ENCODE results near the gene ATP1A2. TPM values are rescaled to one million over a fixed set of nuclear protein-coding genes. Genes with fewer than 3 reads are reported as not detected.

ATP1A2 gene
- total and polyA plus RNA-seq, 2 donors (not counting 1 experiment from before 2014, with no cell fraction given) = not detected

- H3K27ac ChIP-seq (ENCODE audit: low read length in 2 of 2) = no peak overlapping the region
- CTCF ChIA-PET = interaction anchor here (0.9 kb wide), 1 partner anchor 62 kb away, joined by 3 read pairs; no protein-coding TSS in a partner anchor
- POLR2A ChIA-PET = interaction anchor here (0.7 kb wide), 1 partner anchor 229 kb away, joined by 4 read pairs; no protein-coding TSS in a partner anchor
These were observed 32.6 kb downstream of the ATP1A2 start for GRCh38 chr1:160148121-160148520.

GRCh38 chr1:160149233-160149632 lies 33.7 kb downstream of the ATP1A2 start:
- TF ChIP-seq CTCF (IDR thresholded peaks at IDR 0.05) (no peak), EZH2 (IDR thresholded peaks at IDR 0.05; ENCODE audit: borderline replicate concordance, insufficient read depth, low read depth, low read length, poor library complexity, severe bottlenecking) (no peak)
- ATAC-seq (ENCODE audit: low read depth) (no peak), DNase-seq (no peak)
- H3K9ac ChIP-seq (ENCODE audit: low read length) = no peak overlapping the region
- no peaks in the 10 kb centered on the region for H3K27me3 ChIP-seq (replicated peaks in 1 of 4; ENCODE audit: control extremely low read depth in 1 of 4, control insufficient read depth in 3 of 4, insufficient read depth in 4 of 4, low read length in 3 of 4)
- H2AFZ ChIP-seq (ENCODE audit: insufficient read depth, low read depth, low read length, poor library complexity, severe bottlenecking) = no peak overlapping the region
- no peaks in the 10 kb centered on the region for H3K36me3 ChIP-seq (replicated peaks in 1 of 2; ENCODE audit: control extremely low read depth in 1 of 2, control insufficient read depth in 1 of 2, extremely low read depth in 1 of 2, insufficient read depth in 2 of 2, low read length in 1 of 2)
- Mint-ChIP-seq H3K4me3 (no peak overlapping the region), H3K27me3 (peaks cover 18% of the 10 kb centered on the region), H3K4me1 (no peaks in the 10 kb centered on the region), H3K27ac (no peak overlapping the region), H3K9me3 (ENCODE audit: insufficient read depth) (no peaks in the 10 kb centered on the region)
- no peak overlapping the region for H3K27ac ChIP-seq (ENCODE audit: low read length in 2 of 2)
- H3K4me3 ChIP-seq (ENCODE audit: control extremely low read depth in 1 of 5, extremely low read depth in 1 of 5, insufficient read depth in 1 of 5, low read depth in 2 of 5, low read length in 4 of 5) = no peak overlapping the region
- H4K20me1 ChIP-seq (ENCODE audit: control insufficient read depth, insufficient read depth, low read length, poor library complexity, severe bottlenecking) = no peaks in the 10 kb centered on the region
- H3K9me3 ChIP-seq (ENCODE audit: control extremely low read depth in 1 of 3, control insufficient read depth in 2 of 3, insufficient read depth in 1 of 3, low read length in 2 of 3) = no peaks in the 10 kb centered on the region
- no peaks in the 10 kb centered on the region for H3K79me2 ChIP-seq (ENCODE audit: control insufficient read depth, insufficient read depth, low read length)
- CTCF ChIA-PET = interaction anchor here (1.3 kb wide), 1 partner anchor 26 kb away, joined by 3 read pairs; no protein-coding TSS in a partner anchor
- intact Hi-C loops (cut with micrococcal nuclease) = no loop called here
- H3K4me2 ChIP-seq (replicated peaks; ENCODE audit: low read depth, low read length, poor library complexity, severe bottlenecking) = no peak overlapping the region
- H3K4me1 ChIP-seq (ENCODE audit: control insufficient read depth in 2 of 2, insufficient read depth in 2 of 2, low read length in 2 of 2) = no peaks in the 10 kb centered on the region
- POLR2A ChIA-PET = no interaction called here

More at GRCh38 chr1:160148121-160148520, 32.6 kb downstream of the ATP1A2 start:
- Histone ChIP-seq H3K4me1 (ENCODE audit: control insufficient read depth in 2 of 2, insufficient read depth in 2 of 2, low read length in 2 of 2) (no peaks in the 10 kb centered on the region), H3K9ac (ENCODE audit: low read length) (no peak overlapping the region), H3K9me3 (ENCODE audit: control extremely low read depth in 1 of 3, control insufficient read depth in 2 of 3, insufficient read depth in 1 of 3, low read length in 2 of 3) (no peaks in the 10 kb centered on the region), H3K79me2 (ENCODE audit: control insufficient read depth, insufficient read depth, low read length) (no peaks in the 10 kb centered on the region), H2AFZ (ENCODE audit: insufficient read depth, low read depth, low read length, poor library complexity, severe bottlenecking) (no peak overlapping the region), H3K27me3 (replicated peaks in 1 of 4; ENCODE audit: control extremely low read depth in 1 of 4, control insufficient read depth in 3 of 4, insufficient read depth in 4 of 4, low read length in 3 of 4) (no peaks in the 10 kb centered on the region), H3K4me2 (replicated peaks; ENCODE audit: low read depth, low read length, poor library complexity, severe bottlenecking) (no peak overlapping the region), H3K36me3 (replicated peaks in 1 of 2; ENCODE audit: control extremely low read depth in 1 of 2, control insufficient read depth in 1 of 2, extremely low read depth in 1 of 2, insufficient read depth in 2 of 2, low read length in 1 of 2) (no peaks in the 10 kb centered on the region), H3K4me3 (ENCODE audit: control extremely low read depth in 1 of 5, extremely low read depth in 1 of 5, insufficient read depth in 1 of 5, low read depth in 2 of 5, low read length in 4 of 5) (no peak overlapping the region), H4K20me1 (ENCODE audit: control insufficient read depth, insufficient read depth, low read length, poor library complexity, severe bottlenecking) (no peaks in the 10 kb centered on the region)
- no peaks in the 10 kb centered on the region for H3K9me3 Mint-ChIP-seq (ENCODE audit: insufficient read depth)
- H3K27ac Mint-ChIP-seq = no peak overlapping the region
- DNase-seq = no peak
- intact Hi-C loops (cut with micrococcal nuclease) = no loop called here
- peaks cover 25% of the 10 kb centered on the region for H3K27me3 Mint-ChIP-seq
- no peak overlapping the region for H3K4me3 Mint-ChIP-seq
- no peak for ATAC-seq (ENCODE audit: low read depth)
- H3K4me1 Mint-ChIP-seq = no peaks in the 10 kb centered on the region
- TF ChIP-seq EZH2 (IDR thresholded peaks at IDR 0.05; ENCODE audit: borderline replicate concordance, insufficient read depth, low read depth, low read length, poor library complexity, severe bottlenecking) = no peak
- TF ChIP-seq CTCF (IDR thresholded peaks at IDR 0.05) = no peak
- no CpG with 5 or more reads among the region's 3 CpGs for WGBS (ENCODE audit: insufficient coverage)
